ENCODE results near the gene DENND1A. TPM values are rescaled to one million over a fixed set of nuclear protein-coding genes. Genes with fewer than 3 reads are reported as not detected.

DENND1A gene
- total RNA-seq, 1 donor from 2014 or later: 11.3 TPM

GRCh38 chr9:123527981-123528380 lies 401.9 kb downstream of the DENND1A start:
- DNase-seq: no peak

DNA sequence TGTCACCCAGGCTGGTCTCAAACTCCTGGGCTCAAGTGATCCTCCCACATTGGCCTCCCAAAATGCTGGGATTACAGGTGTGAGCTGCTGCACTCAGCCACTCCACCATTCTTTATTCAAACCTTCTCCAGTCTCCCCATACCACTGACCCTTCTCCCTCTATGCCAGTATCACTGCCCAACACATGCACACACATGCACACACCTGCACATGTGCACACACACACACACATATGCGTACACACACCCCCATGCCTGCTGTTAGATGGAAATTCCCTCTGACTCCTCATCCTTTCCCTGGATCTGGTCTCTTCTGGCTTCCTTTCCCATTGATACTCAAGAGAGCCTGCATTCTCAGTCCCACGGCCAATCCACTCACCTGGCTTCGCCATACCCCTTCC lies 404.0 kb downstream of the DENND1A start:
- no peak for DNase-seq

GRCh38 chr9:123525424-123525823 lies 404.5 kb downstream of the DENND1A start:
- DNase-seq: no peak

DNA sequence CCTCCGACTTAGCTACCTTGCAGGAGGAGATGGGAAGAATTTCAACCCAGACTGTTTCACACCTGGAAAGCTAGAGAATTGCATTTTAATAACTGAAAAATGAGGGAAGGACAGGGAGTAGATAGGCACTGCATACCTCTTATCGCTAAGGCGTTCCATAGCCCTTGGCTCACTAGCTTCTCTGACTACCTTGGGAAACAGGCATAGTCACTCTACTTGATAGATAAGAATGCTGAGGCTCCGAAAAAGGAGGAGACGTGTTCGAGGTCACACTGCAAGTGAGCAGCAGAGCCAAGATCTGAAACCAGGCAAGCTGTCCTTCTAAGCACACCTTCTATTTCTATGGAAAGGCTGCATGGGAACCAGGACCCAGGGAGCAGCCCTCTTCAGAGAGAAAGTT lies 405.1 kb downstream of the DENND1A start:
- no peak for DNase-seq

DNA sequence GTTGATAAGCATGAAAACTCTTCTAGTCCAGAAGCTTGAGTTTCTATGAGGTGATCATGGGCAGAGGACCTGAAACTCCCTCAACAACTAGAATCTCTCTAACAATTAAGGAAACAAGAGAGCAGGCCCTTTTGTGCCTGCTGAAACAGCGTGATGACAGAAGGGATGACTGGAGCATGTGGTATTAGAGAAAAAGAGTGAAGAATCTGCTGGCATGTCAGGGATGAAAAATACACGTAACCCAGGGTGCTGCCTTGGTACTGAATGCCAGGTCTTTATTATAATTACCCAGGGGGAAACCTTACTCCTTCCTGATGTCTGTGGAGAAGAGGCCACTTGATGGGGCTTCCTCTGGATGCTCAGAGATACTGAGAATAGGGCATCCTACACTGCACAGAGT lies 406.1 kb downstream of the DENND1A start:
- DNase-seq: no peak

DNA sequence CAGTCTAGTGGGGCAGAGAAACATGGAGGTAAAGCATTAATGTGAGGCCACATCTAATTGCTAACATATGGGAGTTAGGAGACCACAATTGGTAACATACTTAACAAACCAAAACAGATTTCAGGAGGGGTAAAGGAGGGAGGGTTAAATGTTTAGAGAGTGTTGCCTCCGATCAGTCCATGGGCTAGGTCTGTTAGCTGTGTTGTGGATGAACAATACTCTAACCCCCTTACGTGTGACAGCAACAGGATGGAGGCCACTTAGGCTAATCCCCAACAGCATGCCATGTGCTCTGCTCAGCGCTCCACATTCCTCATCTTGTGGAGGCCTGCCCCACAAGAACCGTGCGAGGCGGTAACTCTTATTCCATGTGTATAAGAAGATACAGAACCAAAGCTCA lies 406.9 kb downstream of the DENND1A start:
- no peak for DNase-seq

DNA sequence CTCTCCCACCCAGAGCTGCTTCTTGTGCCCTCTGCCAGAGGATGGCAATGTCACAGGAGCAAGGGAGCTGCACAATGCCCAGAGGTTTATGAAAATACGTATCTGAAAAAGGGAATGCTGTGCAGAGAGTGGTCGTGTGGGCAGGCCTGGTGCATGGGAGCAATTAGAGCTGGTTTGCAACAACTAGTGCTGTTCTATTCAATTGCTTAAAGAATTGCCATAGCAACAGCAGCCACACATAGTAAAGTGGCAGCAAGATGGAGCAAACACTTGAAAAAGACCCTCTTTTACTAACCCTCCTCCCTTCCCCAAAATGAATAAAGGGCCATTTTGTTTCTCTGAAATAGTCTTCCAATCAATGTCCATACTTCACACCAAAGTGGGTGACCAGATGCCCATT lies 407.7 kb downstream of the DENND1A start:
- no peak for DNase-seq

DNA sequence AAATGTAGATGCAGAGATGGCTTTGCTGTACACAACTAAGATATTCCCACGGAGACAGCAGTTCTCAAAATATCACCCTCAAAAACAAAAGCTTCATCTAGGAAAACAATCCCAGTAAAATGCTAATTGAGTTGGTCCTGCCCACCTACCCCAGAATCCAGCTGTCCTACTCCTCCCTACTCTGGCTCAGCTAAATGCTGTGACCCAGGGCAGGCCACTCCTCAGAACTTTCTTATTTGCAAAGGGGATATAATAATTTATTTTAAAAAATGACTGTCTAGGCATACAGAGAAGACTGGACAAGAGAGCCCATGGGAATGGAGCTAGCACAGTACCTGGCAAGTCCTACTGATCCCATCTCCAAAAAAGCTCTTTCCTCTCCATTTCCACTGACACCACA lies 411.6 kb downstream of the DENND1A start:
- no peak for DNase-seq

GRCh38 chr9:123517512-123517911 lies 412.4 kb downstream of the DENND1A start:
- DNase-seq: no peak

DNA sequence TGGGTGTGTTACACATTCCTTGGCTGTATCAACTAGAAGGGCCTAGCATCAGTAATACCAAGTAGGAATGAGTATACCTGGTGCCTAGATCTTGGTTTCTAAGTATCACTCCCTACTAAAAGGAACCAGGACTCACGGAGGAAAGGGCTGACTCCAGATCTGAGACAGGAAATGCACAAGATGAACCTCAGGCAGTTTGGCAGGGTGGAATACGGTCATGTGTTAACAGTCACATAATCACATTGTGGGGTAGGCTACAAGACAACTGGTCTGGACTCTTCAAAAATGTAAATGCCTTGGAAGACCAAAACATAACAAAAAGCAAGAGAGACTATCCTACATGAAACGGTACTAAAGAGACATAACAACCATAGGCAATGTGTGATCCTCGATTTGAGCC lies 415.2 kb downstream of the DENND1A start:
- DNase-seq: no peak

- no peak for DNase-seq
These were observed 416.4 kb downstream of the DENND1A start for GRCh38 chr9:123513554-123513953.

DNA sequence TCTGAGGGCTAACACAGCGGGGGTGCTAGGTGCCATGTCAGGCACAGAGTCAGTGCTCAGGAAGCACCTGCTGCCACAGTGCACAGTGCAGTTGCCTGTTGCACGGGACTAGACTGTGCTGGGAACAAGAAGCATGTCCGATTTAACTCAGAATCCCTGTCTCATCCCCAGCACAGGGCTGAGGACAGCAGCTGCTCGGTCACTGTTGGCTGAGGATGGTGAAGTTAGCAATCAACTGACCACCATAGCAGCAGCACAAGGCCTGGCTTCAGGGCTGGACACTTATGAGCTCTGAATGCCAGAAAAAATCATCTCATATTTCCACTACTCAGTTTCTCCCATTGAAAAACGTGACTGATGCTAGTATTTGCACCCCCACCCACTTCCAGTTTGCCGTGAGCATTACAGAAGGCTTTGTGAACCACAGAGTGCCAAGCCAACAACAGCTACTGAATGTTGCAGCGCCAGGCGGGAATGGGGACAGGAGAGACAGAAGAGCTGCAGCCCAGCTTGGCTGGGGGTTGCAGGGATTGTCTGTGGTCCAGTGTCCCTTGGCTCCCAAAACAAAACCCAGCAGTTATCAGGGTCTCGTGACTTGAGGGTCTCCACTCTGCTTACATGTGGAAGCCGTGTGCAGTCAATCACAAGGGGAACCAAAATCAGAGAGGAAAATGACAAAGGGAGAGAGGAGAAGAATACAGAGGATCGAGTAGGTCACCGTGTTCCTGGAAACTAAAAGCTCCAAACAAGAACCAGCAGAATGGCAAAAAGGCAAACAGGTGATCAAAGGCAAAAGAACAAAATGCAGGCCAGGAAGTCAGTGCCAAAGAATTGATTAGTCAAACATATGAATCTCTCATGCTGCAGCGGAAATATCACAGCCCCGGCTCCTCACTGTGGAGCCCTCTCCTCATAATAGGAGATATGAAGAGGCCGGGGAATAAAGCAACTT lies 418.3 kb downstream of the DENND1A start:
- DNase-seq: no peak

GRCh38 chr9:123509646-123510045 lies 420.3 kb downstream of the DENND1A start:
- no peak for DNase-seq

DNA sequence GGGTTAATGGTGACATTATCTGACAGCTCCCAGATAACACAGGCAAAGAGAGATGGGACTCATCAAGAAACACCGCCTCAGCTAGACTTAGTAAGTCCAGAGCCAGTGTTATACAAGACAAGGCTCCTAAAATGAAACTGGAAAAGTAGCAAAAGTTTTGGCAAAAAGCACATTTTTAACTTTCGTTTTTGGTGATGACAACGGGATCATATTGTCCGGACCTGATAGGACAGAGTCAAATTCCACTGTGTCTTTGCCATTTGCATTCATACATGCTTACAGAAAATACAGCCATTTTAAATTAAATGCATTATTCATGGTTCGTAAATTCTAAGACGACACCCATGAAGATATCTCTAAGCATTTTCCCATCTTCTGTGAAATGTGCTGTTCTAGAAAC lies 421.9 kb downstream of the DENND1A start:
- no peak for DNase-seq

GRCh38 chr9:123505496-123505895 lies 424.4 kb downstream of the DENND1A start:
- DNase-seq: no peak

DNA sequence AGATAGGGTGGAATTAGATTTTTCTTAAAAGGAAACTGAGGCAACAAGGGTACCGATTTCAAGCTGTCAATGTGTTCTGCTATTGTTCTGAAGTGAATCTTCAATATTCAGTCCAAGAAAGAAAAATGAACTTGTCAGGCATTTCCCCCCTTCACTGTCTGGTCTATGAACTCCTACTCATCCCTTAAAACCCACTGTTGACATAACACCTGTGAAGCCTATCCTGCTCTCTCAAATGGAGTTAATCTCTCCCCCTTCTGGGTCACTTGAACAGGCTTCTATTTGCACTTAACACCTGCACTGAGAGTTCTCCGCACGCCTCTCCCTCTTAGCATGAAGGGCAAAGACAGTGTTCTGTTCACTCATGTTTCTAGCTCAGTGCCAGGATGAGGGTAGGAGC lies 429.6 kb downstream of the DENND1A start:
- DNase-seq: no peak

DNA sequence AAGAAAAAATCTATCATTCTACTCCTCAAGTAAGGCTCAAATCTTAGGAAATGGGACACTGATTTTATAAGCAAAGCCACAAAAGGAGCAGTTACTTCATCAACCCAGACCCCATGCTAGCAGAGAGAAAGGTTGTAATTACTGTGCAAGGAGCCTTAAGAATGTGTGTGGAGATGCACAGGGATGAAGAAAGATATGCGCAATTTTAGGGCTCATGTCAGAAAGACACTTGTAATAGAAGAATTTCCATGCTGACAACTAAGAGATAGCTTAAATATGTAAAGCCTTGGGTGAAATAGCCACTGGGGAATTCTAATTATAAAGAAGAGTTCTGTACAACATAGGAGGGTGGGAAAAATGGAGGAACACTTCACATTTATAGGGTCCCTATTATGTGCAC lies 432.1 kb downstream of the DENND1A start:
- no peak for DNase-seq

- no peak for DNase-seq
These were observed 434.2 kb downstream of the DENND1A start for GRCh38 chr9:123495731-123496130.

DNA sequence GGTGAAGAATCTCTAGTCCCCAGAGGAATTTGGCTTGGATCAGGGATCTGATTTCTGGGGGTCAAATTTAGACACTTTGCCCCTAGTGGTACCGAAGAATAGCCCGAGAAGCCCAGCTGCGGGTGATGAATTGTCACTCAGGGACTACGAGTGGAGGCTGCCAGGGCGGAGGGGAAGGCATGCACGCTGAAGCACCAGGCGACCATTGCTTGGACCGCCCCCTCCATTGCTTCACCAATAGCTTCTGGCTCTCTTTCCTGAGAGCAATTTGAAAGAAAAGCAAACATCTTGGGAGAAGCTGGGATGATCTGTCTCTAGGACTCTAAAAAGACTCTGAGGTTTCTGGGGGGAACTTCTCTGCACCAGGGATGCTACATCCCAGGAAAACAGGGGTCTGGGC lies 436.3 kb downstream of the DENND1A start:
- no peak for DNase-seq

DNA sequence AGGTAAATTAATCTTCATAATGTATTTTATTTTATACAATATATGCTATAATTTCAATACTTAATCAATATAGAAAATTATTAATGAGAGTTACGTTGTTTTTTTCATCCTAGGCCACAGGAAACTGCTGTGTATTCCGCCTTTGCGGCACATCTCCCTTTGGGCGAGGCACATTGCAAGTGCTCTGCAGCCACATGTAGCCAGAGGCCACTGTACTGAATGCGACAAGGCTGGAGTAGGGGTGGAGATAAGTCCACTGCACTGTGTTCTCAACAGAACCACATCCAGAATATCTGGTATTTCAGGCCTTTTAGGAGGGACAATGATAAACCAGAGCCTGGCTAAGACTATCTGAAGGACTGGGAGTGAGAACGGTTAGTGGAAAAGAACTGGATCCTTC lies 439.2 kb downstream of the DENND1A start:
- no peak for DNase-seq

- DNase-seq: no peak
These were observed 441.1 kb downstream of the DENND1A start for GRCh38 chr9:123488722-123489321.

DNA sequence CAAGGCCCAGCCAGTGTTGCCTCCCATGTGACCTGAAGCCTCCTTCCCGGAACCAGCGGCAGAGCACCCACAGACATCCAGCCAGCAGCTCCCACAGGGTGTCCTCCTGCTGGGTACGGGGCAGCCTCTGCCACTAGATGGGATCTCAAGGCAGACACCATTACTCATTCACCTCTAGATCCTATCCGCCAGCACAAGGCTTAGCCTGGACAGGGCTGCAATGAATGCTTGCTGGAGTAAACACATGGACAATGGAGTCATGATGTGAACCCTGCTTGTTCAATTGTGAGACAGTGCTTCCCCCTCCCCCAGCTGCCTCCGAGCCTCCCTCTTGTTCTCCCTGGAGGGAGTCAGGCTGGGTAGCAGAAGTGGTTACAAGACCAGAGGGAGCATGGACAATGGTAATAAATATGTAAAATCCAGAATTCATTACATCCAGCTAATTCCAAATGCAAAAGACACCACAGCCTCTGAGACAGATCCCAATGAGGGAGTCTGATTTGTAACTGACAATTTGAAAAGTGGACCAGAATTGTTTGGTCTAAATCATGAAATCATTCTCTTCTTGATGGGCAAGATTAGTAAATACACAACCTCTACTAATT lies 441.9 kb downstream of the DENND1A start:
- DNase-seq: no peak

- no peak for DNase-seq
These were observed 443.5 kb downstream of the DENND1A start for GRCh38 chr9:123486431-123486830.

- DNase-seq: no peak
These were observed 444.7 kb downstream of the DENND1A start for GRCh38 chr9:123485216-123485615.

Measured in skin of body (tissue), 2 donors.